Mesenchymal stem cell (in vitro differentiated cells and primary cell): ENCODE results near the gene COL4A2.
A peak's percentile ranks its signal among the peaks of the same experiment; 100 is the strongest.

Experiments
- DNase-seq: peaks from one replicate; pipeline ENCODE4 v3.0.0-alpha.2; 2013
- H2AFZ ChIP-seq: one replicate; pipeline ENCODE4 v1.6.1; 2013; ENCODE audit warnings: low read depth, mild to moderate bottlenecking, control low read depth, inconsistent platforms, low read length, moderate library complexity
- H2AK5ac ChIP-seq: 2 replicates; pipeline ENCODE4 v1.6.1; 2013; ENCODE audit warnings: low read length, moderate library complexity, mild to moderate bottlenecking, inconsistent platforms; ENCODE audit not compliant: severe bottlenecking
- H2BK120ac ChIP-seq: one replicate; pipeline ENCODE4 v1.6.1; 2013; ENCODE audit warnings: low read depth, mild to moderate bottlenecking, inconsistent platforms, low read length, moderate library complexity
- H2BK12ac ChIP-seq, 2 experiments: one replicate each; pipeline ENCODE4 v1.6.1; 2013; ENCODE audit warnings: inconsistent platforms in 2 of 2, low read length in 2 of 2, mild to moderate bottlenecking in 2 of 2, moderate library complexity in 2 of 2, control low read depth in 1 of 2
- H2BK15ac ChIP-seq: one replicate; pipeline ENCODE4 v1.6.1; 2013; ENCODE audit warnings: mild to moderate bottlenecking, low read depth, inconsistent platforms; ENCODE audit not compliant: poor library complexity, severe bottlenecking
- H2BK5ac ChIP-seq: 2 replicates; pipeline ENCODE4 v1.6.1; 2013; ENCODE audit warnings: low read depth, mild to moderate bottlenecking, low read length, control low read depth, inconsistent platforms; ENCODE audit not compliant: poor library complexity, severe bottlenecking
- H3K14ac ChIP-seq, 2 experiments: one replicate each; pipeline ENCODE4 v1.6.1; 2013; ENCODE audit warnings: inconsistent platforms in 2 of 2, low read length in 2 of 2, control low read depth in 1 of 2, mild to moderate bottlenecking in 1 of 2, moderate library complexity in 1 of 2
- H3K18ac ChIP-seq, 2 experiments: one replicate each; pipeline ENCODE4 v1.6.1; 2013; ENCODE audit warnings: inconsistent platforms in 2 of 2, low read length in 2 of 2, control low read depth in 1 of 2, low read depth in 1 of 2, mild to moderate bottlenecking in 1 of 2
- H3K23ac ChIP-seq, 2 experiments: one replicate each; pipeline ENCODE4 v1.6.1; 2013; ENCODE audit warnings: inconsistent platforms in 2 of 2, low read length in 2 of 2, mild to moderate bottlenecking in 2 of 2, moderate library complexity in 2 of 2, control low read depth in 1 of 2
- H3K27ac ChIP-seq: 2 replicates; pipeline ENCODE4 v1.5.1; 2013; ENCODE audit warnings: mild to moderate bottlenecking, moderate library complexity, low read length, control low read depth, inconsistent platforms; ENCODE audit not compliant: poor library complexity, severe bottlenecking
- H3K27me3 ChIP-seq, 2 experiments: 2 replicates each; pipeline versions ENCODE4 v1.6.1 to v1.7.0; 2013; ENCODE audit warnings: low read length in 2 of 2, mild to moderate bottlenecking in 2 of 2, moderate library complexity in 2 of 2, control low read depth in 1 of 2, inconsistent platforms in 1 of 2; ENCODE audit not compliant: control insufficient read depth in 1 of 2, insufficient read depth in 1 of 2
- H3K36me3 ChIP-seq, 2 experiments: 2 replicates each; pipeline versions ENCODE4 v1.6.1 to v1.7.0; 2013; ENCODE audit warnings: low read length in 2 of 2, control low read depth in 1 of 2, inconsistent platforms in 1 of 2, low read depth in 1 of 2, mild to moderate bottlenecking in 1 of 2; ENCODE audit not compliant: insufficient read depth in 2 of 2, control insufficient read depth in 1 of 2
- H3K4ac ChIP-seq, 2 experiments: one replicate each; pipeline ENCODE4 v1.6.1; 2013; ENCODE audit warnings: inconsistent platforms in 2 of 2, low read length in 2 of 2, mild to moderate bottlenecking in 2 of 2, moderate library complexity in 2 of 2, control low read depth in 1 of 2, low read depth in 1 of 2
- H3K4me1 ChIP-seq: 2 replicates; pipeline ENCODE4 v1.6.1; 2013; ENCODE audit warnings: low read depth, low read length, control low read depth; ENCODE audit not compliant: control insufficient read depth, insufficient read depth
- H3K4me2 ChIP-seq: 2 replicates; pipeline ENCODE4 v1.6.1; 2013; ENCODE audit warnings: low read length, mild to moderate bottlenecking, inconsistent platforms; ENCODE audit not compliant: poor library complexity, severe bottlenecking
- H3K4me3 ChIP-seq, 2 experiments: 2 replicates each; pipeline versions ENCODE4 v1.5.1 to v1.7.0; 2013; ENCODE audit warnings: low read length in 2 of 2, mild to moderate bottlenecking in 2 of 2, control low read depth in 1 of 2, low read depth in 1 of 2; ENCODE audit not compliant: insufficient read depth in 1 of 2
- H3K79me1 ChIP-seq: replicated peaks from 2 replicates; pipeline ENCODE4 v1.6.1; 2013; ENCODE audit warnings: mild to moderate bottlenecking, control low read depth, low read length, inconsistent platforms; ENCODE audit not compliant: poor library complexity, severe bottlenecking
- H3K9ac ChIP-seq: 2 replicates; pipeline ENCODE4 v1.7.0; 2013; ENCODE audit warnings: mild to moderate bottlenecking, low read length, moderate library complexity
- H3K9me3 ChIP-seq: 2 replicates; pipeline ENCODE4 v1.7.0; 2013; ENCODE audit warnings: mild to moderate bottlenecking, low read length; ENCODE audit not compliant: control insufficient read depth
- H4K8ac ChIP-seq: one replicate; pipeline ENCODE4 v1.6.1; 2013; ENCODE audit warnings: inconsistent platforms, mild to moderate bottlenecking, low read length, moderate library complexity
- H4K91ac ChIP-seq: one replicate; pipeline ENCODE4 v1.6.1; 2013; ENCODE audit warnings: mild to moderate bottlenecking, low read length, inconsistent platforms
- WGBS: methylation state at CpG from one replicate; pipeline ENCODE4 v1.1.7; 2013; ENCODE audit warnings: mixed read lengths; 5-methylcytosine and 5-hydroxymethylcytosine counted together

The COL4A2 gene

GRCh38 chr13:110480161-110480560 lies 173.1 kb downstream of the COL4A2 start:
- Histone ChIP-seq H3K23ac (no peak overlapping the region), H3K4ac (no peak overlapping the region), H3K27ac (no peak overlapping the region), H2BK5ac (no peak overlapping the region), H2AK5ac (no peak overlapping the region), H2AFZ (no peak overlapping the region), H3K27me3 (no peaks in the 10 kb centered on the region), H3K14ac (no peak overlapping the region), H2BK15ac (no peak overlapping the region), H4K91ac (no peak overlapping the region), H3K18ac (no peak overlapping the region), H3K9me3 (no peaks in the 10 kb centered on the region), H3K4me2 (no peak overlapping the region), H4K8ac (peak overlapping the region; percentile 1), H3K9ac (no peak overlapping the region), H3K4me3 (no peak overlapping the region), H3K4me1 (peaks cover 10% of the 10 kb centered on the region), H3K79me1 (peaks cover 8% of the 10 kb centered on the region), H3K36me3 (peaks cover 48 to 84% of the 10 kb centered on the region in 2 experiments), H2BK120ac (no peak overlapping the region), H2BK12ac (no peak overlapping the region)
- DNase-seq: no peak
- 76% methylated on average over 5 of the region's 5 CpGs for WGBS

GRCh38 chr13:110483386-110483968 lies 176.4 kb downstream of the COL4A2 start:
- H3K27ac ChIP-seq: no peak overlapping the region
- H3K9me3 ChIP-seq: no peaks in the 10 kb centered on the region
- H2AFZ ChIP-seq: no peak overlapping the region
- no peak overlapping the region for H2BK120ac ChIP-seq
- no peak overlapping the region for H2BK15ac ChIP-seq
- H3K36me3 ChIP-seq: peaks cover 30 to 71% of the 10 kb centered on the region in 2 experiments
- H4K91ac ChIP-seq: no peak overlapping the region
- WGBS: 97% methylated on average over 12 of the region's 13 CpGs
- H3K79me1 ChIP-seq: peaks cover 12% of the 10 kb centered on the region
- no peak overlapping the region for H3K4ac ChIP-seq
- H3K4me3 ChIP-seq: no peak overlapping the region
- H2BK5ac ChIP-seq: no peak overlapping the region
- no peak overlapping the region for H2BK12ac ChIP-seq
- H3K27me3 ChIP-seq: no peaks in the 10 kb centered on the region
- H4K8ac ChIP-seq: no peak overlapping the region
- no peak overlapping the region for H3K18ac ChIP-seq
- peaks cover 23% of the 10 kb centered on the region for H3K4me1 ChIP-seq
- no peak overlapping the region for H2AK5ac ChIP-seq
- H3K23ac ChIP-seq: no peak overlapping the region
- H3K9ac ChIP-seq: no peak overlapping the region
- H3K4me2 ChIP-seq: no peak overlapping the region
- no peak overlapping the region for H3K14ac ChIP-seq
- no peak for DNase-seq

GRCh38 chr13:110484290-110485048 lies 177.4 kb downstream of the COL4A2 start:
- Histone ChIP-seq H2BK15ac (no peak overlapping the region), H2AK5ac (peak overlapping the region; percentile 9), H3K4me2 (no peak overlapping the region), H3K23ac (no peak overlapping the region), H3K4ac (no peak overlapping the region), H4K8ac (peak overlapping the region; percentile 39), H3K27ac (no peak overlapping the region), H3K4me3 (no peak overlapping the region), H3K9ac (no peak overlapping the region), H2AFZ (no peak overlapping the region), H3K14ac (no peak overlapping the region), H3K4me1 (peaks cover 24% of the 10 kb centered on the region), H2BK5ac (no peak overlapping the region), H3K9me3 (no peaks in the 10 kb centered on the region), H2BK120ac (no peak overlapping the region), H4K91ac (no peak overlapping the region), H2BK12ac (no peak overlapping the region), H3K27me3 (no peaks in the 10 kb centered on the region), H3K79me1 (peaks cover 9% of the 10 kb centered on the region), H3K36me3 (peaks cover 38 to 70% of the 10 kb centered on the region in 2 experiments), H3K18ac (no peak overlapping the region)
- 97% methylated on average over 18 of the region's 18 CpGs for WGBS
- no peak for DNase-seq

- H3K9me3 ChIP-seq: no peaks in the 10 kb centered on the region
- H3K4me3 ChIP-seq: no peak overlapping the region
Measured at GRCh38 chr13:110485604-110486003, 178.5 kb downstream of the COL4A2 start.

More at GRCh38 chr13:110485604-110486003, 178.5 kb downstream of the COL4A2 start:
- no peak overlapping the region for H3K4me2 ChIP-seq
- peak overlapping the region; percentile 55 for H4K8ac ChIP-seq
- no peak overlapping the region for H2AFZ ChIP-seq
- peak overlapping the region in 1 of 2 experiments; percentile 2 for H3K23ac ChIP-seq
- H2AK5ac ChIP-seq: no peak overlapping the region
- H2BK15ac ChIP-seq: no peak overlapping the region
- peak overlapping the region; percentile 35 for H2BK120ac ChIP-seq
- peak; percentile 43 for DNase-seq
- WGBS: 28% methylated on average over 9 of the region's 9 CpGs
- H3K4me1 ChIP-seq: peaks cover 24% of the 10 kb centered on the region
- peak overlapping the region in 1 of 2 experiments; percentile 24 for H3K4ac ChIP-seq
- H2BK5ac ChIP-seq: peak overlapping the region; percentile 6
- peak overlapping the region in 1 of 2 experiments; percentile 59 for H2BK12ac ChIP-seq
- H4K91ac ChIP-seq: peak overlapping the region; percentile 18
- peak overlapping the region; percentile 9 to 81 for H3K18ac ChIP-seq
- peak overlapping the region; percentile 77 for H3K27ac ChIP-seq
- no peaks in the 10 kb centered on the region for H3K27me3 ChIP-seq
- H3K9ac ChIP-seq: no peak overlapping the region
- peaks cover 42 to 70% of the 10 kb centered on the region in 2 experiments for H3K36me3 ChIP-seq
- H3K14ac ChIP-seq: no peak overlapping the region
- peaks cover 15% of the 10 kb centered on the region for H3K79me1 ChIP-seq
